ENCODE measurements around the gene HSH2D. TPM values are rescaled to one million over a fixed set of nuclear protein-coding genes. Genes with fewer than 3 reads are reported as not detected.

HSH2D gene
- polyA plus RNA-seq, 4 donors = 0.32 to 1.1 (median 0.76) TPM

DNA sequence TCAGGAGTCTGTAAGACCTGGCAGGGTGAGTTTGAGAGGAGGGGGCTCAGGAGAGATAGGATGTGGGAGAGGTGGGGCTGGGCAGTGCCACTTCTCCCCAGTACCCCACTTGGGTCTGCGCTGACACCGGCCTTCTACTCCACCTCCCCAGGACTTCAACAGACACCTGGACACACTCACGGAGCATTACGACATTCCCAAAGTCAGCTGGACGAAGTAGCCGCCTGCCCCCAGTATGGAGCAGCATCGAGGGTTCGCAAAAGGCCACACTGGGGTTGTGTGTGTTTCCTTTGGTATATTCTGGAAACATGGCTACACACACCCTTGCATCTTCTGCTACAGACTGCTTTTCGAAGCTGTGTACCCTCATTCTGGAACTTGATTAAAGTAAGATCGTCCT, 47.3 kb downstream of the HSH2D start:
- DNase-seq (ENCODE audit: low read depth in 4 of 4, low spot score in 2 of 4) = no peak

DNA sequence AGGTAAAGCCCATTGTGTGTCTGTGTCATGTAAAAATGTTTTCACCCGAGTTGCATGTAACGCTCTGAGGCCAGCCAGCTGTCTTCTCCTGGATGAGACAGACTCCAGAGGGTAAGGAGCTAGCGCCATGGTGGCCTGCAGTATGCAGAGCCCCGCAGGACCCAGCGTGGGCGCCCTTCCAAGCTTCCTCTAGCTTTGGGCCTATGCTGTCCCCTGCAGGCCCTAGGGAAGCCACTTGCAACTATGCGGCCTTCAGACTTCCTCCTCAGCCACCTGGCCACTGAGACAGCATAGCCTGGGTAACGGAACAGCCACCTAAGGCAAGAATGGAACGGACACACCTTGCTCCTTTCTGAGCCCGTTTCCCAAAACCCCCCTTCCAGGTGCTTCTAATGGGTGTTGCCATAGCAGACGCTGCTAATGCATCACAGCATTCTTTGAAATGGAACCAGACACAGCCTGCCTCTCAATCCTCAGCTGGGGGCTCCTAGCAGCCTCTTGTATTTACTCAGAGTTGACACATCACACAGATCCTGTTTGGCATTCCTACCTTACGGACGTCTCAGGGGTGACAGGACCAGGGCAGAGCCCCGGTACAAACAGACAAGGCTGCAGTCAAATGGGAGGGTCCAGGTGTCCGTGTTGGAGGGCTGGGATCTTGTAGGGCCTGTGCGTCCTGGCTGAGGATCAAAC, 47.9 kb downstream of the HSH2D start:
- no peak for DNase-seq (ENCODE audit: low read depth in 4 of 4, low spot score in 2 of 4)

DNA sequence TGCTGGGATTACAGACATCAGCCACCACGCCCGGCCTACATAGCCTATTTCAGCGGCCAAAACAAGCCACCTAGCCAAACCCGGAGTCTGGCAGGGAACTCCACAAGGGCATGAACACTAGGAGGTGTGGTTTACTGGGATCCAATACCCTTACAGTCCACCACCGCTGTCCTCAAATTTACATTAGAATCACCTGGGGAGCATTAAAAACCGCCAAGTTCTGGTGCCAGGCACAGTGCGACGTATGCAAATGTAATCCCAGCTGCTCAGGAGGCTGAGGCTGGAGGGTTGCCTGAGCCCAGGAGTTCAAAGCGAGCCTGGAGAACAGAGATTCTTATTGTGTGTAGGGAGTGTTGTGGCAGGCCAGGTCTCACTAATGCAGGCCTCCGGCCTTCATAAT, 50.0 kb downstream of the HSH2D start:
- DNase-seq (ENCODE audit: low read depth in 4 of 4, low spot score in 2 of 4) = no peak

GRCh38 chr19:16197188-16197621, 53.7 kb downstream of the HSH2D start:
- no peak for DNase-seq (ENCODE audit: low read depth in 4 of 4, low spot score in 2 of 4)

DNA sequence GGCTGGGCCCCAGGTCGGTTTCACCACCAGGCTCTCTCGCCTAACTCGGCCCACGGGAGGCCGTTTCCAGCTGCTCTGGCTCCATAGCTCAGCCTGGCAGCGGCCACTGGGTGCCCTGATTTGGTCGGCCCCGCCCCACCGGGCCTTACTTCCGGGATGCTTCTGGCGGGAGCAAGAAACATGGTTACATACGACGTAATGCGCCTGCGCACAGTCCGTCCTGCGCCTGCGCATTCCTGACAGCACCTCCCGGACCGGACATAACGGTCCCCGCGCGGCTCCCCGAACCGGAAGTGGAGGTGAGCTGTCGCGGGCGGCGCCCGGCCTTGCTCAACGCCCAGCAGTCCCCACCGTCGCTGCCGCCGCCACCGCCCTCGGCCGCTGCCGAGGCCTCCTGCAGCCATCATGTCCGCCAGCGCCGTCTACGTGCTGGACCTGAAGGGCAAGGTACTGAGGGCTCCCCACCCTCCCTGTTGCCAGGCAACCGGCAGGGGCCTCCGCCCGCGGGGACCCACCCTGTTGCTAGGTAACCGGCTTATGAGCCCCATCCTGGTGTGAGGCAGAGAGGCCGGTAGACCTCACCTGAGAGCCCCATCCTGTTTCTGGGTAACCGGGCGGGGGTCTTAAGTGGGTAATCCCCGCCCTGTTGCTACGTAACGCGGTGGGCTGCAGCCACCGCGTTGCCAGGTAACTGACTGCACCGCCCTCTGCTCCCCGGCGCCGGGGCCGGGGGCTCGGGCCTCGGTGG, 54.3 kb downstream of the HSH2D start, which contains the start of gene AP1M1:
Gene AP1M1 (plus strand): TSS at position 290 of the 748 bp plus-strand sequence. CDS start 116 bp downstream, at position 406.
- peak; percentile 85 to 95 (median 90) for DNase-seq (ENCODE audit: low read depth in 4 of 4, low spot score in 2 of 4)

- no peak for DNase-seq (ENCODE audit: low read depth in 4 of 4, low spot score in 2 of 4)
Measured at GRCh38 chr19:16198370-16198651, 54.8 kb downstream of the HSH2D start.

DNA sequence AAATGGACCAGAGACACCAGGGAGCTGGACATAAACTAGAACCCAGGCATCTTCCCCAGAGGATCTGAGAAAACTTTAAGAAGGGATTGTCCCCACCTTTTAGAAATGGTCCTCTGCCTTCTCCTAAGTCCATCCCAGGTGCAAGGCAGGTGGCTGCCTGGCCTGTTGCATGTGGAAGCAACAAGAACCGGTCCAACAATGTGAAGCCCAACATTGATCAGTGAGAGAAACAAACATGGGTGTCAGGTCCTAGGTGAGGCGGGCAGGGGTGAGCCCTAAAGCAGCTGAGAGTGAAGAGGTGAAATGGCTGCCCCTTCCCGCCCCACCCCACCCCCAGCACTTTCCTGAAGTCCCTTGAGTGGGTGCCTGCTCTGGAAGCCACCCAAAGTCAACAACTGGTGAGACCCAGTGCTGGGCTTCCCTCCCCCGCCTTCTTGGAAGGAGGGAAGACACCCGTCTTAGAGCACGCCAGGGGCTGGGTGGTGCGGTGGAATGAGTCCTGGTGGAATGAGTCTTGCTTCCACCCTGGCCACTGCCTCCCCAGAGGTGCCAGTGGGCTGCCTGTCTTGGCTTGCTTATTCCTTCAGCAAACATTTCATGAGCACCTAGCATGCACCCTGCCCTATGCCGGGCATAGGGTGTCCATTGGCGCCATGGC, 55.9 kb downstream of the HSH2D start:
- DNase-seq (ENCODE audit: low read depth in 4 of 4, low spot score in 2 of 4) = no peak

GRCh38 chr19:16200038-16201010, 56.8 kb downstream of the HSH2D start:
- DNase-seq (ENCODE audit: low read depth in 4 of 4, low spot score in 2 of 4) = no peak

DNA sequence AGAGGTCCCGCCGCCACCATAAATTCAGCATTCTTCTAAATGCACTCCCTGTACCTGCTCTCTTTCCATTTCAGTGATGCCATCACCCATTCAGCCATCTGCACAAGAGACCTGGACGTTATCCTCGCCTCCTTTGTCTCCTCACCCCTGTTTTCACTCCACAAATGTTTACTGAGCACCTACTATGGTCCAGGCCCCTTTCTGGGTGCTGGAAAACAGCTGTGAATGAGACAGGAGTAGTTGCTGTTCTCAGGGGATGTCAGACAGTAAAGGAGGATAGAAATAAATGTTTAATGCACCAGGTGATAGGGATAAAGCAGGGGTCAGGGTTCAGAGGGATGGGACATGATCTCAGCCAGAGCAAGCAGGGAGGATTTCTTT, 57.5 kb downstream of the HSH2D start:
- no peak for DNase-seq (ENCODE audit: low read depth in 4 of 4, low spot score in 2 of 4)

DNA sequence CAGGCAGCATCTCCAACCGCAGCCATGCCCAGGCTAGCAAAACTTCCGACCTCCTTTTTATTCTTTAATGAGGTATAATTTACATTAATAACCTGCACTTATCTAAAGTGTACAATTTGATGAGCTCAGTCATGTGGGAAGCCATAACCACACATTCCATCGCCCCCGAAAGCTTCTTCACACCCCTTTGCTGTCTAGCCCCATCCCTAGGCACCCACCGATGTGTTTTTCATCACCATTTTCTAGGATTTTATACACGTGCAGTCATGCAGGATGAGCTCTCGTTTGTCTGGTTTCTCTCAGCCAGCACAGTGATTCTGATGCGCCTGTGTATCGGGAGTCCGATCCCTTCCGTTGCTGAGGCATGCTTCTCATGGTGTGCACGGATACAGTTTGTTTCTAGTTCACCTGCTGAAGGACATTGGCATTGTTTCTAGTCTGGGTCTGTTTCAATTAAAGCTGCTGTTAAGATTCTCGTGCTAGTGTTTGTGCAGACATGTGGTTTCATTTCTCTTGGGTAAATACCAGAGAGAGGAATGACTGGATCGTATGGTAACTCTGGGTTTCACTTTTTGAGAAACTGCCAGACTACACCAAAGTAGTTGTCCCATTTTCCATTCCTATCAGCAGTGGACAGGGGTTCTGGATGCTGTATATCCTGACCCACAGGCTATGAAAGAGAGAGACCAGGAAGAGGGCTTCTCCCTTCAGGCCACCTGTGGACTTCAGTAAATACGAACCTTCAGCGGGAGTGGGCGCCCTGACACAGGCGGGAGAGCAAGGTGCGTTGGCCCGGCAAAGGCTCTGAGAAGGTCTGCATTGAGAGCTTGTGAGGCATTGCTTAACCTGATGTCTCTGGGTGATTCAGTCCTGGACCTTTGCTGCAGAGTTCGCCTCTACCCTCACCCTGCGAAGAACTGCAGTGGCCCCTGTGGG, 59.1 kb downstream of the HSH2D start:
- no peak for DNase-seq (ENCODE audit: low read depth in 4 of 4, low spot score in 2 of 4)

- DNase-seq (ENCODE audit: low read depth in 4 of 4, low spot score in 2 of 4) = no peak
Measured at GRCh38 chr19:16203256-16204004, 59.9 kb downstream of the HSH2D start.

DNA sequence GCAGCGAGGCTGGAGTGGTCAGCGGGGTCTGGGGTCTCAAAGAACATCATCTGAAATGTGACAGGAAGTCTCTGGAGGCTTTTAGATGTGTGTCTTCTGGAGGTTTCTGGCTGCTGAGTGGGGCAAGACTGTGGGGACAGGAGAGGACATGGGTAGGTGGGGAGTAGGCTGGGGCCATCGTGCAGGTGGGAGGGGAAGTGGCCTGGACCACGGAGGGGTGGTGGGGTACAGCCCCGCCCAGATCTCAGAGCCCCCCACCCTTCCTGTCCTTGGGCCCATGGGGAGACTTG, 60.5 kb downstream of the HSH2D start:
- DNase-seq (ENCODE audit: low read depth in 4 of 4, low spot score in 2 of 4) = no peak

- no peak for DNase-seq (ENCODE audit: low read depth in 4 of 4, low spot score in 2 of 4)
Measured at GRCh38 chr19:16205205-16206045, 61.9 kb downstream of the HSH2D start.

- DNase-seq (ENCODE audit: low read depth in 4 of 4, low spot score in 2 of 4) = no peak
Measured at GRCh38 chr19:16206046-16206605, 62.6 kb downstream of the HSH2D start.

- no peak for DNase-seq (ENCODE audit: low read depth in 4 of 4, low spot score in 2 of 4)
Measured at GRCh38 chr19:16206637-16207036, 63.2 kb downstream of the HSH2D start.

DNA sequence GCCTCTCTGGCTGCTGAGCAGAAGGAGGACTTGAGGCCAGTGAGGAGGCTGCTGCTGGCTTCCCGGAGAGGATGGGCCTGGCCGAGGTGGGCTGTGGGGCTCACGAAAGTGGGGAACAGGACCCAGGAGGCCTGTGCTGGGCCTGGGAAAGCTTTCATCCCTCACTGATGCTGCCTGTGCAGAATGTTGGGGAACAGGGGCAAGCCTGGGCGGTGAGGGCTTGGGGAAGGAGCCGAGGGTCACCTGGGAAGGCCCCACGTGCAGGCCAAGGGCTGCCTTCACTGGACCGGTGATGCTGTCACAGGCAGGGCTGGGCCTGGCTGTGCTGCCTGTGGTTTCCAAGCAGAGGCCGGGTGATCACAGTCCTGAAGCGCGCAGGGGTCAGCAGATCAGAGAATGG, 63.6 kb downstream of the HSH2D start:
- no peak for DNase-seq (ENCODE audit: low read depth in 4 of 4, low spot score in 2 of 4)

DNA sequence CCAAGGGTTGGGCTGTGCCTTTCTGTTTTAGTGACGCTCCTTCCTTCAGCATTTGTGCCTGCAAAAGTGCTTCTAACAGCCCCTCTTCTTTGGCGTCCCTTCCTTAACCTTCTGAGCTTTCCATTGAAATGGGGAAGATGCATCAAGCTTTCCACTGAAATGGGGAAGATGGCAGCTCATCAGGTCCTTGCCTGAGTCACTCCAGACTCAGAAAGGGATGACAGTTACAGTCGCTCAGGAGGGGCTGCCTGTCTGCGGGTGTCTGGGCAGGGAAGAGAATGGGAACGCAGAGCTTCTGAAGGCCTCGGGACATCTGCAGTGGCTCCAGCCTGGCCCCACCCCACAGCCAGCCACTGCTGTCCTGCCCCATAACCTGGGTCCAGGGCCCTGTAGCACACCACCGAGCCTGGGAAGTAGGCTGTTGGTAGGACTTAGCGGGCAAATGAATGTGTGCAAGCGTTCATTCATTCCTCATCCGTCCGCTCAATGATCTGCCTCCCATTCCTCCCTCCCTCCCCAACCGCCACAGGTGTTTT, 64.1 kb downstream of the HSH2D start:
- DNase-seq (ENCODE audit: low read depth in 4 of 4, low spot score in 2 of 4) = no peak
